ENCODE results near the gene TTC39B.

The TTC39B gene

GRCh38 chr9:15176836-15177235 lies 130.2 kb downstream of the TTC39B start:
- no peaks in the 10 kb centered on the region for H3K27me3 ChIP-seq (replicated peaks; ENCODE audit: control insufficient read depth, insufficient read depth, low read length)

GRCh38 chr9:15163931-15164330 lies 143.1 kb downstream of the TTC39B start:
- TF ChIP-seq CTCF (IDR thresholded peaks at IDR 0.05; ENCODE audit: insufficient read depth, low read length, poor library complexity, severe bottlenecking), result no peak
- Histone ChIP-seq H3K36me3 (ENCODE audit: control insufficient read depth, insufficient read depth, low read length) (no peaks in the 10 kb centered on the region), H3K4me3 (replicated peaks; ENCODE audit: low read depth, low read length) (no peak overlapping the region), H3K27me3 (replicated peaks; ENCODE audit: control insufficient read depth, insufficient read depth, low read length) (no peaks in the 10 kb centered on the region; the same call in 1 of the 2 replicates)
- no peak for DNase-seq (ENCODE audit: extremely low read depth, insufficient read length)

More at GRCh38 chr9:15176836-15177235, 130.2 kb downstream of the TTC39B start:
- Histone ChIP-seq H3K36me3 (ENCODE audit: control insufficient read depth, insufficient read depth, low read length) (no peaks in the 10 kb centered on the region), H3K4me3 (replicated peaks; ENCODE audit: low read depth, low read length) (no peak overlapping the region)
- TF ChIP-seq CTCF (IDR thresholded peaks at IDR 0.05; ENCODE audit: insufficient read depth, low read length, poor library complexity, severe bottlenecking), result no peak
- no peak for DNase-seq (ENCODE audit: extremely low read depth, insufficient read length)

- TF ChIP-seq CTCF (IDR thresholded peaks at IDR 0.05; ENCODE audit: insufficient read depth, low read length, poor library complexity, severe bottlenecking), result no peak
- Histone ChIP-seq H3K36me3 (ENCODE audit: control insufficient read depth, insufficient read depth, low read length) (no peaks in the 10 kb centered on the region), H3K27me3 (replicated peaks; ENCODE audit: control insufficient read depth, insufficient read depth, low read length) (no peaks in the 10 kb centered on the region; the same call in 1 of the 2 replicates), H3K4me3 (replicated peaks; ENCODE audit: low read depth, low read length) (no peak overlapping the region)
- DNase-seq (ENCODE audit: extremely low read depth, insufficient read length), result no peak
Observed at GRCh38 chr9:15161753-15162152, 145.3 kb downstream of the TTC39B start.

- H3K4me3 ChIP-seq (replicated peaks; ENCODE audit: low read depth, low read length), result no peak overlapping the region
- H3K36me3 ChIP-seq (ENCODE audit: control insufficient read depth, insufficient read depth, low read length), result no peaks in the 10 kb centered on the region
- no peak for TF ChIP-seq CTCF (IDR thresholded peaks at IDR 0.05; ENCODE audit: insufficient read depth, low read length, poor library complexity, severe bottlenecking)
- no peaks in the 10 kb centered on the region; the same call in 1 of the 2 replicates for H3K27me3 ChIP-seq (replicated peaks; ENCODE audit: control insufficient read depth, insufficient read depth, low read length)
- DNase-seq (ENCODE audit: extremely low read depth, insufficient read length), result no peak
Observed at GRCh38 chr9:15160673-15161072, 146.3 kb downstream of the TTC39B start.

GRCh38 chr9:15158064-15158463 lies 149.0 kb downstream of the TTC39B start:
- no peak for DNase-seq (ENCODE audit: extremely low read depth, insufficient read length)
- H3K4me3 ChIP-seq (replicated peaks; ENCODE audit: low read depth, low read length), result no peak overlapping the region
- no peaks in the 10 kb centered on the region for H3K36me3 ChIP-seq (ENCODE audit: control insufficient read depth, insufficient read depth, low read length)
- H3K27me3 ChIP-seq (replicated peaks; ENCODE audit: control insufficient read depth, insufficient read depth, low read length), result no peaks in the 10 kb centered on the region; the same call in 1 of the 2 replicates
- TF ChIP-seq CTCF (IDR thresholded peaks at IDR 0.05; ENCODE audit: insufficient read depth, low read length, poor library complexity, severe bottlenecking), result no peak

GRCh38 chr9:15157381-15157780 lies 149.6 kb downstream of the TTC39B start:
- Histone ChIP-seq H3K27me3 (replicated peaks; ENCODE audit: control insufficient read depth, insufficient read depth, low read length) (no peaks in the 10 kb centered on the region; the same call in 1 of the 2 replicates), H3K36me3 (ENCODE audit: control insufficient read depth, insufficient read depth, low read length) (no peaks in the 10 kb centered on the region), H3K4me3 (replicated peaks; ENCODE audit: low read depth, low read length) (no peak overlapping the region)
- no peak for TF ChIP-seq CTCF (IDR thresholded peaks at IDR 0.05; ENCODE audit: insufficient read depth, low read length, poor library complexity, severe bottlenecking)
- no peak for DNase-seq (ENCODE audit: extremely low read depth, insufficient read length)

Measured in GM06990 (cell line).